Astrocyte (in vitro differentiated cells and primary cell): ENCODE measurements around the gene KRT7. TPM values are rescaled to one million over a fixed set of nuclear protein-coding genes. Genes with fewer than 3 reads are reported as not detected.

Experiments used
- DNase-seq: peaks from one replicate; pipeline ENCODE4 v3.0.0-alpha.2; 2010; ENCODE audit warnings: low read depth
- FAIRE-seq: peaks from 2 replicates; lab custom pipeline; 2011; peaks lifted over from hg19 to GRCh38; lab: Jason Lieb, UNC
- H2AFZ ChIP-seq: 2 replicates; pipeline ENCODE4 v1.6.0; 2012; ENCODE audit warnings: low read depth, low read length, inconsistent platforms
- H3K27ac ChIP-seq: 2 replicates; pipeline ENCODE4 v1.5.1; 2011; ENCODE audit warnings: low read depth, low read length, inconsistent platforms
- H3K27me3 ChIP-seq: 2 replicates; pipeline ENCODE4 v1.6.0; 2011; ENCODE audit warnings: low read length, inconsistent platforms; ENCODE audit not compliant: insufficient read depth
- H3K36me3 ChIP-seq: 2 replicates; pipeline ENCODE4 v1.5.1; 2011; ENCODE audit warnings: low read length, inconsistent platforms; ENCODE audit not compliant: insufficient read depth
- H3K4me1 ChIP-seq: 2 replicates; pipeline ENCODE4 v1.5.1; 2011; ENCODE audit warnings: low read length, inconsistent platforms; ENCODE audit not compliant: insufficient read depth
- H3K4me2 ChIP-seq: 2 replicates; pipeline ENCODE4 v1.6.0; 2012; ENCODE audit warnings: low read length, inconsistent platforms
- H3K4me3 ChIP-seq: 2 replicates; pipeline ENCODE4 v1.5.1; 2011; ENCODE audit warnings: low read depth, mild to moderate bottlenecking, low read length, inconsistent platforms; ENCODE audit not compliant: insufficient read depth
- H3K79me2 ChIP-seq: 2 replicates; pipeline ENCODE4 v1.6.0; 2012; ENCODE audit warnings: mild to moderate bottlenecking, low read length, inconsistent platforms; ENCODE audit not compliant: insufficient read depth
- H3K9ac ChIP-seq: 2 replicates; pipeline ENCODE4 v1.6.0; 2012; ENCODE audit warnings: mild to moderate bottlenecking, low read length, inconsistent platforms
- H3K9me3 ChIP-seq: 2 replicates; pipeline ENCODE4 v1.5.1; 2012; ENCODE audit warnings: low read depth, mild to moderate bottlenecking, low read length, inconsistent platforms; ENCODE audit not compliant: insufficient read depth
- H4K20me1 ChIP-seq: 2 replicates; pipeline ENCODE4 v1.6.0; 2012; ENCODE audit warnings: low read length, inconsistent platforms; ENCODE audit not compliant: insufficient read depth
- H3K27ac Mint-ChIP-seq: one replicate; pipeline ENCODE4 v1.8.0; 2021; ENCODE audit warnings: mild to moderate bottlenecking, mixed read lengths; ENCODE audit not compliant: unreplicated experiment
- H3K27me3 Mint-ChIP-seq: one replicate; pipeline ENCODE4 v1.8.0; 2021; ENCODE audit warnings: low read depth, mixed read lengths; ENCODE audit not compliant: unreplicated experiment
- H3K36me3 Mint-ChIP-seq: one replicate; pipeline ENCODE4 v1.8.0; 2021; ENCODE audit warnings: low read depth, mixed read lengths; ENCODE audit not compliant: unreplicated experiment
- H3K4me1 Mint-ChIP-seq: one replicate; pipeline ENCODE4 v1.8.0; 2021; ENCODE audit warnings: low read depth, mixed read lengths; ENCODE audit not compliant: unreplicated experiment
- H3K4me3 Mint-ChIP-seq: one replicate; pipeline ENCODE4 v1.8.0; 2021; ENCODE audit warnings: mild to moderate bottlenecking, moderate library complexity, mixed read lengths; ENCODE audit not compliant: unreplicated experiment
- H3K9me3 Mint-ChIP-seq: one replicate; pipeline ENCODE4 v1.8.0; 2021; ENCODE audit warnings: mild to moderate bottlenecking, mixed read lengths; ENCODE audit not compliant: unreplicated experiment
- CTCF ChIP-seq: IDR thresholded peaks from 2 replicates; pipeline ENCODE4 v1.5.1; 2011; ENCODE audit warnings: low read depth, mild to moderate bottlenecking, inconsistent platforms, low read length, moderate library complexity; ENCODE audit not compliant: insufficient read depth
- EZH2 ChIP-seq: IDR thresholded peaks from 2 replicates; pipeline ENCODE4 v1.6.1; 2012; ENCODE audit warnings: mild to moderate bottlenecking, low read length, inconsistent platforms; ENCODE audit not compliant: insufficient read depth
- total RNA-seq: library from RNA; stranded (reverse); gene quantifications from 2 replicates; pipeline ENCODE4 v1.2.1, GENCODE V29; 2021

Gene KRT7
- total RNA-seq, 1 donor from 2014 or later, result 149 TPM

DNA sequence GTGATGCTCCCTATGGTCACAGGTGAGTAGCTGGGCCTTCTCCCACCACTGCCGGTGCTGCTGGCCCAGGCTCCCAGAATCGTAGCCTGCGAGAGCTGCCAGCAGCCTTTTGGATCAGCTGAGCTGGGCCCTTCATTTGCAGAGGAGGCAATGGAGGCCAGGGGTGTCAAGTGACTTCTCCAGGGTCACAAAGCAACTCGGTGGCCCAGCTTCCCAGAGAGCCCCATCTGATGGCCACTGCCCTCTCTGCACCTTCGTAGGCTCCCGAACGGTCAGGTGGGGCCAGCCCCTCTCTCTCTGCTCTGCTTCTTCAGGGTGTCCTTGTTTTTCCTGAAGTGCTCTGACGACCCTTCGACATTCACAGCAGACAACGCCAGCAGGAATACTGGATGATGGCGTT, 45.8 kb upstream of the KRT7 start:
- no peak overlapping the region for H2AFZ ChIP-seq
- no peaks in the 10 kb centered on the region for H4K20me1 ChIP-seq
- H3K27ac ChIP-seq, result no peak overlapping the region
- H3K36me3 Mint-ChIP-seq, result peaks cover 1% of the 10 kb centered on the region
- H3K36me3 ChIP-seq, result no peaks in the 10 kb centered on the region
- H3K27me3 Mint-ChIP-seq, result no peaks in the 10 kb centered on the region
- H3K9me3 ChIP-seq, result no peaks in the 10 kb centered on the region
- H3K9ac ChIP-seq, result peak overlapping the region; percentile 43
- DNase-seq (no peak), FAIRE-seq (no peak)
- H3K4me2 ChIP-seq, result no peak overlapping the region
- no peak overlapping the region for H3K4me3 Mint-ChIP-seq
- H3K79me2 ChIP-seq, result no peaks in the 10 kb centered on the region
- H3K9me3 Mint-ChIP-seq, result no peaks in the 10 kb centered on the region
- H3K4me3 ChIP-seq, result no peak overlapping the region
- peaks cover 56% of the 10 kb centered on the region for H3K4me1 Mint-ChIP-seq
- H3K27ac Mint-ChIP-seq, result no peak overlapping the region
- peaks cover 75% of the 10 kb centered on the region for H3K4me1 ChIP-seq
- H3K27me3 ChIP-seq, result no peaks in the 10 kb centered on the region
- TF ChIP-seq EZH2, result no peak
- no peak for TF ChIP-seq CTCF

DNA sequence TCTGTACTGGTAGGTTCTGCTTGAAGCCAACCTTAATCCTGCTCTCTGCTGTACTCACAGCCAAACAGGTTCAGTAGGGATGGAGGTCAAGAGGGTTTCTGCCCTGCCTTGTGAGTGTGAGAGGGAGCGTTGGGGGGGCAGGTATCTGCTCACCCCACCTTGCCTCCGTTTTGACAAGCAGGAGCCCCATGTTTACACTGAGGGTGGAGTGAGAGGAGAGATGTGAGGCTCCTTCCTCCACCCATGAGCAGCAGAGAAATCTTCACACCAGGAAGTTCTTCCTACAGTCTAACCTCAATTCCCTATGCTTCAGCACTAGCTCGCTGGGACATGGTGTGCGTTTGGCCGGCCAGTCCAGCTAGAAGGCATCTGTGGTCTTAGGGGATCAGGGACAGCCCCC, 45.4 kb upstream of the KRT7 start:
- H3K27ac Mint-ChIP-seq, result no peak overlapping the region
- Histone ChIP-seq H3K27ac (no peak overlapping the region), H2AFZ (no peak overlapping the region), H3K79me2 (no peaks in the 10 kb centered on the region), H4K20me1 (no peaks in the 10 kb centered on the region), H3K27me3 (no peaks in the 10 kb centered on the region), H3K9me3 (no peaks in the 10 kb centered on the region), H3K4me1 (peaks cover 75% of the 10 kb centered on the region), H3K4me2 (no peak overlapping the region), H3K4me3 (no peak overlapping the region), H3K9ac (no peak overlapping the region), H3K36me3 (no peaks in the 10 kb centered on the region)
- peaks cover 60% of the 10 kb centered on the region for H3K4me1 Mint-ChIP-seq
- no peak overlapping the region for H3K4me3 Mint-ChIP-seq
- H3K27me3 Mint-ChIP-seq, result no peaks in the 10 kb centered on the region
- FAIRE-seq (no peak), DNase-seq (no peak)
- H3K36me3 Mint-ChIP-seq, result peaks cover 1% of the 10 kb centered on the region
- TF ChIP-seq CTCF (no peak), EZH2 (no peak)
- H3K9me3 Mint-ChIP-seq, result no peaks in the 10 kb centered on the region

DNA sequence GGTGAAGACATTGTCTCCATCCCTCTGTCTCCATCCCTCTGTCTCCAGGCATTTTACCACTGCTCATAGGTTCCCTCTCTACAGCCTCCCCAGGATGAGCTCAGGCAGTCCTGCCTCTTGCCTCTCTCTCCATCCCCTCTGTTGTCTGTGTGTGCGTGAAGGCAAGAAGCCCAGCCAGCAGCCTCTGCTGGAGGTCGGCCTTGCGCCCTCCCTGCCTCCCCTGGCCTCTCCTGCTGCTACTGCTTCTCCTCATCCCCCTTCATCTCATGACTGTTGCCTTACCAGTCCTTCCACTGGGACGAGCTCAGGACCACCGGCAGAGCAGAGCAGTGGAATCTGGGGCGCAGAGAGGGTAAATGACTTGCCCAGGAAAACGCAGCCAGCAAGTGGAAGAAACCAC, 44.4 kb upstream of the KRT7 start:
- no peak overlapping the region for H3K4me3 ChIP-seq
- H3K79me2 ChIP-seq, result no peaks in the 10 kb centered on the region
- Mint-ChIP-seq H3K27ac (no peak overlapping the region), H3K4me1 (peaks cover 60% of the 10 kb centered on the region), H3K9me3 (no peaks in the 10 kb centered on the region), H3K27me3 (no peaks in the 10 kb centered on the region), H3K4me3 (no peak overlapping the region), H3K36me3 (peaks cover 1% of the 10 kb centered on the region)
- no peak overlapping the region for H3K9ac ChIP-seq
- H2AFZ ChIP-seq, result no peak overlapping the region
- no peak for FAIRE-seq
- no peak overlapping the region for H3K27ac ChIP-seq
- TF ChIP-seq EZH2 (no peak), CTCF (no peak)
- no peaks in the 10 kb centered on the region for H3K9me3 ChIP-seq
- no peaks in the 10 kb centered on the region for H4K20me1 ChIP-seq
- H3K27me3 ChIP-seq, result no peaks in the 10 kb centered on the region
- H3K36me3 ChIP-seq, result no peaks in the 10 kb centered on the region
- no peak overlapping the region for H3K4me2 ChIP-seq
- H3K4me1 ChIP-seq, result peaks cover 74% of the 10 kb centered on the region
- no peak for DNase-seq
